Vagina (tissue), 2 donors: ENCODE measurements around the gene ZDHHC1. TPM values are rescaled to one million over a fixed set of nuclear protein-coding genes. Genes with fewer than 3 reads are reported as not detected.
A peak's percentile ranks its signal among the peaks of the same experiment; 100 is the strongest.

Experiments used
- DNase-seq, 2 donors: peaks; one replicate each; pipeline ENCODE4 v3.0.0-alpha.2; 2017; ENCODE audit errors: extremely low spot score in 2 of 2
- H3K27ac ChIP-seq: fragments of 200-600 bp; sonication (generic); one replicate; pipeline ENCODE4 v1.5.1; 2019
- H3K27me3 ChIP-seq: fragments of 200-600 bp; sonication (generic); one replicate; pipeline ENCODE4 v1.5.1; 2019
- H3K36me3 ChIP-seq, 2 donors: fragments of 200-600 bp; sonication (generic); one replicate each; pipeline ENCODE4 v1.5.1; 2017 to 2019
- H3K4me1 ChIP-seq: fragments of 200-600 bp; sonication (generic); one replicate; pipeline ENCODE4 v1.5.1; 2019
- H3K4me3 ChIP-seq, 2 donors: fragments of 200-600 bp; sonication (generic); 1 replicate in 1 of 2; 2 replicates in 1 of 2; pipeline ENCODE4 v1.5.1; 2016 to 2019
- H3K9me3 ChIP-seq: fragments of 200-600 bp; sonication (generic); one replicate; pipeline ENCODE4 v1.5.1; 2019
- POLR2A ChIP-seq, 2 donors: fragments of 450-650 bp; IDR thresholded peaks; one replicate each; pipeline ENCODE4 v1.6.1; 2017; ENCODE audit warnings: antibody characterized with exemption in 2 of 2, mild to moderate bottlenecking in 2 of 2, moderate library complexity in 2 of 2
- POLR2AphosphoS5 ChIP-seq, 2 donors: sonication (generic); formaldehyde crosslinking; IDR thresholded peaks; one replicate each; pipeline ENCODE4 v1.9.0; 2017; ENCODE audit warnings: antibody characterized with exemption in 2 of 2, mild to moderate bottlenecking in 2 of 2, low read depth in 1 of 2; ENCODE audit not compliant: insufficient read depth in 1 of 2
- intact Hi-C: fragments of 100-400 bp; cut with DNase I; formaldehyde crosslinking; loops from one replicate; pipeline ENCODE4 v1.15.1; 2023
- total RNA-seq: library from RNA; depleted of rRNA; stranded (reverse); fragments of >200 nt; gene quantifications from one replicate; pipeline ENCODE4 v1.2.3, GENCODE V29; 2016
- TF ChIP-seq, protein P1 (sequence below), 3 experiments: fragments of 450-650 bp in 2 of 3; fragments of 200-600 bp in 1 of 3; sonication (generic) in 1 of 3; IDR thresholded peaks; one replicate each; pipeline ENCODE4 v1.5.1; 2017 to 2019; ENCODE audit warnings: antibody characterized with exemption in 3 of 3, mild to moderate bottlenecking in 2 of 3, moderate library complexity in 2 of 3

ZDHHC1 gene
- total RNA-seq, 1 donor from 2014 or later = 22.3 TPM

- Histone ChIP-seq H3K4me1 (peaks cover 67% of the 10 kb centered on the region), H3K4me3 (peak within 1 kb of the TSS; percentile 49 to 54), H3K27me3 (no peaks in the 10 kb centered on the region), H3K27ac (peak within 1 kb of the TSS; percentile 78), H3K9me3 (no peaks in the 10 kb centered on the region), H3K36me3 (no peaks in the 10 kb centered on the region)
- no peak for TF ChIP-seq POLR2A (IDR thresholded peaks at IDR 0.05)
- TF ChIP-seq, protein P1, sequence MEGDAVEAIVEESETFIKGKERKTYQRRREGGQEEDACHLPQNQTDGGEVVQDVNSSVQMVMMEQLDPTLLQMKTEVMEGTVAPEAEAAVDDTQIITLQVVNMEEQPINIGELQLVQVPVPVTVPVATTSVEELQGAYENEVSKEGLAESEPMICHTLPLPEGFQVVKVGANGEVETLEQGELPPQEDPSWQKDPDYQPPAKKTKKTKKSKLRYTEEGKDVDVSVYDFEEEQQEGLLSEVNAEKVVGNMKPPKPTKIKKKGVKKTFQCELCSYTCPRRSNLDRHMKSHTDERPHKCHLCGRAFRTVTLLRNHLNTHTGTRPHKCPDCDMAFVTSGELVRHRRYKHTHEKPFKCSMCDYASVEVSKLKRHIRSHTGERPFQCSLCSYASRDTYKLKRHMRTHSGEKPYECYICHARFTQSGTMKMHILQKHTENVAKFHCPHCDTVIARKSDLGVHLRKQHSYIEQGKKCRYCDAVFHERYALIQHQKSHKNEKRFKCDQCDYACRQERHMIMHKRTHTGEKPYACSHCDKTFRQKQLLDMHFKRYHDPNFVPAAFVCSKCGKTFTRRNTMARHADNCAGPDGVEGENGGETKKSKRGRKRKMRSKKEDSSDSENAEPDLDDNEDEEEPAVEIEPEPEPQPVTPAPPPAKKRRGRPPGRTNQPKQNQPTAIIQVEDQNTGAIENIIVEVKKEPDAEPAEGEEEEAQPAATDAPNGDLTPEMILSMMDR (IDR thresholded peaks at IDR 0.05) = no peak
- no peak for TF ChIP-seq POLR2AphosphoS5 (IDR thresholded peaks at IDR 0.05; ENCODE audit: insufficient read depth in 1 of 2, low read depth in 1 of 2)
- no peak for DNase-seq
- intact Hi-C loops = loop anchor here (2.0 kb wide), 1 partner anchor 34 kb away; no protein-coding TSS in a partner anchor
These were observed 14.9 kb upstream of the ZDHHC1 start, which contains the start of gene HSD11B2 for GRCh38 chr16:67430977-67431774. HSD11B2 (plus strand) TSS chr16:67431121; CDS start chr16:67431249, 128 bp downstream.

- peak overlapping the region; percentile 49 to 54 for H3K4me3 ChIP-seq
- H3K9me3 ChIP-seq = no peaks in the 10 kb centered on the region
- no peaks in the 10 kb centered on the region for H3K27me3 ChIP-seq
- H3K4me1 ChIP-seq = peaks cover 67% of the 10 kb centered on the region
- DNase-seq = no peak
- peak overlapping the region; percentile 78 for H3K27ac ChIP-seq
- intact Hi-C loops = loop anchor here (2.0 kb wide), 1 partner anchor 34 kb away; no protein-coding TSS in a partner anchor
- no peaks in the 10 kb centered on the region for H3K36me3 ChIP-seq
- TF ChIP-seq POLR2AphosphoS5 (IDR thresholded peaks at IDR 0.05; ENCODE audit: insufficient read depth in 1 of 2, low read depth in 1 of 2) (peak in 1 of 2 donors; percentile 26), POLR2A (IDR thresholded peaks at IDR 0.05) (no peak)
- TF ChIP-seq, protein P1 (IDR thresholded peaks at IDR 0.05) = no peak
These were observed 14.3 kb upstream of the ZDHHC1 start for GRCh38 chr16:67430504-67430976.

DNA sequence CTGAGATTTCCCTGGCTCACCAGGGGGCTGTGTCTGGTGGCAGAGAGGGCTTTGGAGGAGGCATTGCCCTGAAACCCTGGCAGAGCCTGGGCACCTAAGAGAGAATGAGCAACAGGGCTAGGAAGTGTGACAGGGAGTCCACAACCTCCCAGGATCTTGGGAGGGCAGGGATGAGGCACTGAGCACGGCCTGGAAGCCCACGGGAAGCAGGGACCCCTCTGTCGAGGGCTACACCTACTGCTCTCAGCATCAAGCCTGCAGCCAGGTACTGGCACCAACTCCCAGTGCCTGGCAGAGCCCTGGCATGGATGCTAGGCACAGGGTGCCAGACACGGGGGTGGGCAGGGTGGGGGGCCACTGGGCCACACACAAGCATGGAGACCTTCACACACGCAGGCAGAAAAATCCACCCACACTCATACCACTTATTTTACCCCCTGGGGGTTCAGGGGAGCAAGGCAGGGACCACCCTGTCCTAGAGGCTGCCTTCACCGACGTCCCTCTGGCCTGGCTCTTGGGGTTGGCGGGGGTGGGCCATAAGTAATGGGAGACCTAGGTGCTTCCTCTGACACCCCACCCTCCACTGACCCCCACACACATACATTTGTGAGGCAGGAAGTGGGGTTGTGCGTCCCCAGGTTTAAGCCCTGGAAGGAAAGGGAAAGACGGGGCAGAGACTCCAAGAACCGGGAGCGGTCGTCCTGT is 13.7 kb upstream of the ZDHHC1 start:
- Histone ChIP-seq H3K4me1 (peaks cover 67% of the 10 kb centered on the region), H3K27ac (peak overlapping the region; percentile 78), H3K9me3 (no peaks in the 10 kb centered on the region), H3K36me3 (no peaks in the 10 kb centered on the region), H3K27me3 (no peaks in the 10 kb centered on the region), H3K4me3 (peak overlapping the region; percentile 49 to 54)
- TF ChIP-seq POLR2A (IDR thresholded peaks at IDR 0.05) (no peak), POLR2AphosphoS5 (IDR thresholded peaks at IDR 0.05; ENCODE audit: insufficient read depth in 1 of 2, low read depth in 1 of 2) (no peak)
- TF ChIP-seq, protein P1 (IDR thresholded peaks at IDR 0.05) = no peak
- no peak for DNase-seq
- intact Hi-C loops = loop anchor here (2.0 kb wide), 1 partner anchor 35 kb away; no protein-coding TSS in a partner anchor

GRCh38 chr16:67429053-67429798 is 12.9 kb upstream of the ZDHHC1 start:
- peak overlapping the region; percentile 78 for H3K27ac ChIP-seq
- H3K9me3 ChIP-seq = no peaks in the 10 kb centered on the region
- no peak overlapping the region for H3K4me3 ChIP-seq
- H3K36me3 ChIP-seq = no peaks in the 10 kb centered on the region
- DNase-seq = no peak
- TF ChIP-seq POLR2AphosphoS5 (IDR thresholded peaks at IDR 0.05; ENCODE audit: insufficient read depth in 1 of 2, low read depth in 1 of 2) (no peak), POLR2A (IDR thresholded peaks at IDR 0.05) (no peak)
- TF ChIP-seq, protein P1 (IDR thresholded peaks at IDR 0.05) = no peak
- intact Hi-C loops = no loop called here
- no peaks in the 10 kb centered on the region for H3K27me3 ChIP-seq
- H3K4me1 ChIP-seq = peaks cover 67% of the 10 kb centered on the region
